ENCODE measurements around the gene ZCCHC14. TPM values are rescaled to one million over a fixed set of nuclear protein-coding genes. Genes with fewer than 3 reads are reported as not detected.

The ZCCHC14 gene
- total RNA-seq (2022; extraction: Qiagen RNA extraction; ENCODE audit: low read depth), result 5.9 to 9.7 TPM (median 9.5 TPM) in 5 replicates

GRCh38 chr16:87492721-87493607 is at the start of gene ZCCHC14:
ZCCHC14 (minus strand) TSS chr16:87493024; CDS start chr16:87492238, 786 bp downstream.

GRCh38 chr16:87391950-87392820 is 100.6 kb downstream of the ZCCHC14 start, which contains the start of gene MAP1LC3B:
MAP1LC3B (plus strand) TSS chr16:87392336; CDS start chr16:87392428, 92 bp downstream.

GRCh38 chr16:87383505-87384161 is 109.2 kb downstream of the ZCCHC14 start, which contains the start of gene FBXO31:
FBXO31 (minus strand) TSS chr16:87383776; CDS start chr16:87383744, 32 bp downstream.

Other genes starting within 250 kb of the ZCCHC14 start
- 4.7 to 8.3 TPM (median 7.2 TPM) in 5 replicates for gene C16orf95, start 175.6 kb downstream of the ZCCHC14 start, total RNA-seq (2022; extraction: Qiagen RNA extraction; ENCODE audit: low read depth)
- gene FBXO31, start 109.2 kb downstream of the ZCCHC14 start, total RNA-seq (2022; extraction: Qiagen RNA extraction; ENCODE audit: low read depth), result 18.9 to 24.9 TPM (median 21.6 TPM) in 5 replicates
- gene MAP1LC3B, start 100.7 kb downstream of the ZCCHC14 start, total RNA-seq (2022; extraction: Qiagen RNA extraction; ENCODE audit: low read depth), result 76.4 to 113 TPM (median 81.0 TPM) in 5 replicates
- 1.4 to 2.6 TPM (median 2.1 TPM) in 5 replicates for gene JPH3, start 109.5 kb upstream of the ZCCHC14 start, total RNA-seq (2022; extraction: Qiagen RNA extraction; ENCODE audit: low read depth)